ENCODE results near the gene CCDC85C.

CCDC85C gene

GRCh38 chr14:99630202-99630601 is 26.2 kb upstream of the CCDC85C start:
- no peak for DNase-seq (ENCODE audit: low spot score)

- peak; percentile 51 for DNase-seq (ENCODE audit: low spot score)
Observed at GRCh38 chr14:99628887-99629618, 25.0 kb upstream of the CCDC85C start.

GRCh38 chr14:99627510-99628381 is 23.7 kb upstream of the CCDC85C start:
- no peak for DNase-seq (ENCODE audit: low spot score)

- no peak for DNase-seq (ENCODE audit: low spot score)
Observed at GRCh38 chr14:99627100-99627499, 23.1 kb upstream of the CCDC85C start.

- no peak for DNase-seq (ENCODE audit: low spot score)
Observed at GRCh38 chr14:99626041-99626648, 22.1 kb upstream of the CCDC85C start.

GRCh38 chr14:99625476-99625875 is 21.5 kb upstream of the CCDC85C start:
- DNase-seq (ENCODE audit: low spot score), result no peak

- DNase-seq (ENCODE audit: low spot score), result no peak
Observed at GRCh38 chr14:99624971-99625370, 21.0 kb upstream of the CCDC85C start.

- DNase-seq (ENCODE audit: low spot score), result no peak
Observed at GRCh38 chr14:99624024-99624423, 20.0 kb upstream of the CCDC85C start.

- no peak for DNase-seq (ENCODE audit: low spot score)
Observed at GRCh38 chr14:99621948-99622347, 17.9 kb upstream of the CCDC85C start.

GRCh38 chr14:99619835-99620834 is 16.1 kb upstream of the CCDC85C start:
- no peak for DNase-seq (ENCODE audit: low spot score)

GRCh38 chr14:99616832-99617800 is 13.1 kb upstream of the CCDC85C start:
- DNase-seq (ENCODE audit: low spot score), result no peak

GRCh38 chr14:99615497-99616157 is 11.6 kb upstream of the CCDC85C start:
- DNase-seq (ENCODE audit: low spot score), result no peak

GRCh38 chr14:99612738-99613330 is 8.8 kb upstream of the CCDC85C start:
- no peak for DNase-seq (ENCODE audit: low spot score)

GRCh38 chr14:99612071-99612737 is 8.2 kb upstream of the CCDC85C start:
- DNase-seq (ENCODE audit: low spot score), result no peak

GRCh38 chr14:99611646-99612045 is 7.6 kb upstream of the CCDC85C start:
- DNase-seq (ENCODE audit: low spot score), result no peak

- DNase-seq (ENCODE audit: low spot score), result no peak
Observed at GRCh38 chr14:99609245-99610170, 5.5 kb upstream of the CCDC85C start.

- no peak for DNase-seq (ENCODE audit: low spot score)
Observed at GRCh38 chr14:99608591-99608990, 4.6 kb upstream of the CCDC85C start.

All from SK-N-DZ (cell line).